ENCODE data around the gene C1orf159. TPM values are rescaled to one million over a fixed set of nuclear protein-coding genes. Genes with fewer than 3 reads are reported as not detected.
A peak's percentile ranks its signal among the peaks of the same experiment; 100 is the strongest.

Gene C1orf159
- total and polyA plus RNA-seq, 9 of the 15 experiments (the other 6 are each of a cell fraction or from before 2014, with no cell fraction given) = 0.28 to 54.9 (median 10.6) TPM

DNA sequence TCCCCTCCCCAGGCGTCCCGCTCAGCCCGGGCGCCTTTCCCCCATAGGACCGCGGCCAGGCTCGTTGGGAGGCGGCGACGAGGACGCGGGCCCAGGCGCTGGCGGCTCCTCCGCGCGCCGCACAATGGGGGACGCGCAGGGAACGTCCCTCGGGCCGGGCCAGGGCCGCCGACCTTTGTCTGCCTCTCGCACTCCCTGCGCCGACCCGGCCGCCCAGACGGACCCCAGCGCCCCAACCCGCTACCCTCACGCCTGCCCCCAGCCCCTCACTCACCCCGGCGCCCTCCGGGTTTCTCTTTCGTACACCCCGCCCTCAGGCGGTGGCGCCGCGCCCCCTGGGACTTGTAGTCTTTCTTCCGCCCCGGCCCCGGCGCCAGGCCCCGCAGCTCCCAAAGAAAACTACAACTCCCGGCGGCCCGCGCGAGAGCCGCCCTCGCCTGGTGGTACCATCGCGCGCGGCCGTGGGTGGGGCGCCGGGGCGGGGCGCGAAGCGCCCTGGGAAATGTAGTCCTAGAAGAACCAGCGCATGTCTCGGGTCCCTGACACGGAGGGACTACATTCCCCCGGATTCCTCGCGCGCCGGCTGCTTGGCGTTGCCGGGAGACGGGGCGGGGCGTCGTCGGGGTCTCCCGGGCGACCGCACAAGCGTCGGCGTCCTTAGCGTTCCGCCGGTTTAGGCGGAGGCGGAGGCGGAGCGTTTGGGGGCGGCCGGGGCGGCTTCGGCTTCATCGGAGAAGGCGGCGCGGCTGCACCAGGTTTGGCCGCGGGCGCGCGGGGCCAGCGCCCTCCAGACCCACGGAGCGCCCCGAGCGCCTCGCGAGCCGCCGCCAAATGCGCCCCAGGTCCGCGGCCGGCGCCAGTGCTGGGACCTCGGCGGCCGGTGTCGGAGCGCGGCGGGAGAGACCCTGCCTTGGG lies at the start of gene C1orf159 (continued):
- TF ChIP-seq EGR1 (conservative IDR thresholded peaks at IDR 0.05) (peak; percentile 96), XRCC4 (IDR thresholded peaks at IDR 0.05; ENCODE audit: extremely low read depth, insufficient read depth, insufficient read length) (no peak), EHMT2 (IDR thresholded peaks at IDR 0.05) (no peak), ZFP91 (CRISPR knock-in tag; IDR thresholded peaks at IDR 0.05) (no peak), RBM22 (IDR thresholded peaks at IDR 0.05; ENCODE audit: low read depth, low read length, poor library complexity, severe bottlenecking) (peak; percentile 100), DLX4 (CRISPR knock-in tag; IDR thresholded peaks at IDR 0.05) (no peak), ZSCAN32 (CRISPR knock-in tag; IDR thresholded peaks at IDR 0.05) (no peak), ZBTB9 (CRISPR knock-in tag; IDR thresholded peaks at IDR 0.05) (peak; percentile 95), HNRNPH1 (optimal IDR thresholded peaks at IDR 0.05; ENCODE audit: low read depth, low read length) (no peak), NR2C1 (IDR thresholded peaks at IDR 0.05) (peak; percentile 88), NR2C1 (tag; IDR thresholded peaks at IDR 0.05) (peak; percentile 95), MAZ (CRISPR knock-in tag; conservative IDR thresholded peaks at IDR 0.05 in 1 of 2, IDR thresholded peaks at IDR 0.05 in 1 of 2) (peak; percentile 94 to 99), FOXJ2 (tag; IDR thresholded peaks at IDR 0.05) (peak; percentile 97), ZBTB7A (IDR thresholded peaks at IDR 0.05; ENCODE audit: borderline replicate concordance, control insufficient read depth, low read depth, low read length) (peak; percentile 93), RBM15 (IDR thresholded peaks at IDR 0.05; ENCODE audit: insufficient read depth, low read length) (no peak), BDP1 (IDR thresholded peaks at IDR 0.05; ENCODE audit: insufficient read depth, insufficient read length) (no peak), ZNF253 (CRISPR knock-in tag; conservative IDR thresholded peaks at IDR 0.05) (no peak), CHD4 (IDR thresholded peaks at IDR 0.05; ENCODE audit: insufficient read depth, insufficient replicate concordance, low read depth, low read length, poor library complexity, severe bottlenecking) (no peak), DMBX1 (CRISPR knock-in tag; IDR thresholded peaks at IDR 0.05; ENCODE audit: borderline replicate concordance) (peak; percentile 94), MCM3 (IDR thresholded peaks at IDR 0.05) (no peak), CC2D1A (IDR thresholded peaks at IDR 0.05) (no peak), ZNF695 (CRISPR knock-in tag; IDR thresholded peaks at IDR 0.05) (no peak), ZNF77 (CRISPR knock-in tag; IDR thresholded peaks at IDR 0.05) (no peak), ETS2 (tag; IDR thresholded peaks at IDR 0.05; ENCODE audit: borderline replicate concordance, poor library complexity, severe bottlenecking) (no peak)
